Fibroblast of the aortic adventitia (primary cell): Measurements from ENCODE around the gene FZD4. TPM values are rescaled to one million over a fixed set of nuclear protein-coding genes. Genes with fewer than 3 reads are reported as not detected.
A peak's percentile ranks its signal among the peaks of the same experiment; 100 is the strongest.
"Not testable (repeated sequence)": the region's sequence is repeated elsewhere in the genome, so short reads cannot be mapped to it uniquely, and the experiment has no call there.

Experiments used
- DNase-seq: peaks from one replicate; pipeline ENCODE4 v3.0.0-alpha.2; 2010; ENCODE audit warnings: low read depth
- H3K4me3 ChIP-seq: 2 replicates; pipeline ENCODE4 v1.5.1; 2011; ENCODE audit warnings: low read depth, mild to moderate bottlenecking, control low read depth, low read length, moderate library complexity
- total RNA-seq: library from RNA; depleted of rRNA; stranded (reverse); fragments of >200 nt; gene quantifications from 2 replicates; pipeline ENCODE4 v1.2.3, GENCODE V29; 2012; ENCODE audit warnings: low replicate concordance
- TF ChIP-seq, protein P1 (sequence below): IDR thresholded peaks from 2 replicates; pipeline ENCODE4 v1.5.1; 2011; ENCODE audit warnings: mild to moderate bottlenecking, low read length, control low read depth, inconsistent platforms; ENCODE audit not compliant: insufficient read depth

The FZD4 gene
- total RNA-seq = 50.2 and 63.9 TPM in 2 replicates

- peak; percentile 80 for DNase-seq
- H3K4me3 ChIP-seq = peak within 1 kb of the TSS; percentile 92
- TF ChIP-seq, protein P1, sequence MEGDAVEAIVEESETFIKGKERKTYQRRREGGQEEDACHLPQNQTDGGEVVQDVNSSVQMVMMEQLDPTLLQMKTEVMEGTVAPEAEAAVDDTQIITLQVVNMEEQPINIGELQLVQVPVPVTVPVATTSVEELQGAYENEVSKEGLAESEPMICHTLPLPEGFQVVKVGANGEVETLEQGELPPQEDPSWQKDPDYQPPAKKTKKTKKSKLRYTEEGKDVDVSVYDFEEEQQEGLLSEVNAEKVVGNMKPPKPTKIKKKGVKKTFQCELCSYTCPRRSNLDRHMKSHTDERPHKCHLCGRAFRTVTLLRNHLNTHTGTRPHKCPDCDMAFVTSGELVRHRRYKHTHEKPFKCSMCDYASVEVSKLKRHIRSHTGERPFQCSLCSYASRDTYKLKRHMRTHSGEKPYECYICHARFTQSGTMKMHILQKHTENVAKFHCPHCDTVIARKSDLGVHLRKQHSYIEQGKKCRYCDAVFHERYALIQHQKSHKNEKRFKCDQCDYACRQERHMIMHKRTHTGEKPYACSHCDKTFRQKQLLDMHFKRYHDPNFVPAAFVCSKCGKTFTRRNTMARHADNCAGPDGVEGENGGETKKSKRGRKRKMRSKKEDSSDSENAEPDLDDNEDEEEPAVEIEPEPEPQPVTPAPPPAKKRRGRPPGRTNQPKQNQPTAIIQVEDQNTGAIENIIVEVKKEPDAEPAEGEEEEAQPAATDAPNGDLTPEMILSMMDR = peak; percentile 18
Measured at GRCh38 chr11:86955361-86956120, at the start of gene FZD4. FZD4 (minus strand) TSS chr11:86955395; CDS start chr11:86955085, 310 bp downstream.

DNA sequence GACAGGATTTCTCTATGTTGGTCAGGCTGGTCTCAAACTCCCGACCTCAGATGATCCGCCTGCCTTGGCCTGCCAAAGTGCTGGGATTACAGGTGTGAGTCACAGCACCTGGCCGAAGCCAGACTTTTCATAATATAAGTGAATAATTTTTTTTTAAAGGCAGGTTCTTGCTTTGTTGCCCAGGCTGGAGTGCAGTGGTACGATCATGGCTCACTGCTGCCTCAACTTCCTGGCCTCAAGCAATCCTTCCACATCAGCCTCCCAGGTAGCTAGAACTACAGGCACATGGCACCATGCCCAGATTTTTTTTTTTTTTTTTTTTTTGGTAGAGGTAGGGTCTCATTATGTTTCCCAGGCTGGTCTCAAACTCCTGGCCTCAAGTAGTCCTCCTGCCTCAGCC is 49.1 kb upstream of the FZD4 start:
- not testable (repeated sequence) for H3K4me3 ChIP-seq, DNase-seq

DNA sequence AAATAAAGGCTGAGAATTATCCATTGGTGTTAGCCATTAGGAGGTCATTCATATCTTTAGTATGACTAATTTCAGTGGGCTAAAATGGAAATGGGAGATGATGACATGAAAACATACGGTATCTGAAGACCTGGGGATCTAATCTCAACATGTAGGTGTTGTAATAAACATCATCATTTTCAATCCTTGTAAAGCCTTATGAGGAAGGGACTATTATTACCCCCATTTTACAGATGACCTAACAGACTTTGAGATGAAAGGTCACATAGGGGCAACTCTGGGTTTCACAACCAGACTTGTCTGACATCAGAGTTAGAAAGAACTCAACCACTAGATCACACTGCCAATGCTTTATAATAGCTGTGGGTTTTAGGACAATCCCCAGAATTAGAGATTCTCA is 47.7 kb upstream of the FZD4 start:
- TF ChIP-seq, protein P1 = no peak
- no peak overlapping the region for H3K4me3 ChIP-seq

DNA sequence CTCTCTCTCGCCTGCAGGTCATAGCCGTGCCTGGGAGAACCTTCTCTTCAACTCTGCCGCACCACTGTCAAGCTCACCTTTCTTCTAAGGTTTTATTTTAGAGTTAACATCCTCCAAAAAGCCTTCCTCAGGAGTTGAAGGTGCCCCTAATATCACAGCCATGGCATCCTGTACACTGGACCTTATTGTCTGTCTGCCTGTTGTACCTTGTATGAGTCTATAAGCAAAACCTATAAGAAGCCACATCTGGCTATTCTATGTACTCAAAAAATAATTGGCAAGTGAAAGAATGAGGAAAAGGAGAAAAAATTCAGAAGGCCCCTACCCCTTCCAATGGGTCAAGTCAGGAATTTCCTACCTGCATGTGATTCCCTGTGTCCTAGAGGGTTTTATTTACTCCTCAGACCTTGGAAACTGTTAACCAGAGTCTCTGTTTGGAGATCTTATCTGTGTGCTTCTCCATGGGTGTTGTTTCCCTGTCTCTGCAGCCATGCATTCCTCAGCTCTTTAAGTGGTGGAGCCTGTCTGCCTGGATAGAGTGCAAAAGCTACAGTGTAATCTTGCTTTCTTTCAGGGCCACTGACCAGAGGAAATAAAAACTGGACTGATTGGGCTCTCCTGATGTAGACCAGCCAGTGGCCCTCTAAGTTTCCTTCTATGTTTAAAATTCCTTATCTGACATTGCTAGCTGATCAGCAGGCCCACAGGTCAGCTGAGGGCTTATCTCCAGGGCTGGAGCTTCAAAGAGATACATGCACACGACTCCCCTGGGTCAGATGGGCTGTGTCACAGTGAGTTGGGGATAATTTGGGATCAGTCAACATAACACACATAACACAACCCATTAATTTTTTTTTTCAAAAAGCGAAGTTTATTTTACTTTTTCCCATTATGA is 44.9 kb upstream of the FZD4 start:
- DNase-seq = peak; percentile 73
- TF ChIP-seq, protein P1 = no peak
- H3K4me3 ChIP-seq = no peak overlapping the region

More for the DNA sequence above, 47.7 kb upstream of the FZD4 start:
- no peak for DNase-seq

DNA sequence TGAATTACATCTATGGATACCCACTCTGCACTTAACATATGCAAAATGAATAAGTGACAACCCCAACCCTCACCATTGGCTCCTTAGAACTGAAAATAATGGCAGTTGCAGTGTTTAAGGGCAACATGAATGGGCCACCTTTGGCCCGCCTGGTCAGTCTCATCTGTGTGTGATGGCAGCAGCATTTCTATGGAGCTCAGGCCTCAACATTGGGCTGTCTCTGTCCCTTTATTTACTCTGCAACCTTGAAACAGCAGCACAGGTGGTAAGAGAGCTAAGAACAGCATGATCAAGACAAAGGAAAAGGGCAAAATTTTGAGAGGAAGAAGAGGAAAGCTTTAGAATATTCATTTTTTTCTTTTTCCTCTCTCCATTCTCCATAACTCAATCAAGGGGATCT is 44.2 kb upstream of the FZD4 start:
- no peak for DNase-seq
- TF ChIP-seq, protein P1 = no peak
- H3K4me3 ChIP-seq = no peak overlapping the region

DNA sequence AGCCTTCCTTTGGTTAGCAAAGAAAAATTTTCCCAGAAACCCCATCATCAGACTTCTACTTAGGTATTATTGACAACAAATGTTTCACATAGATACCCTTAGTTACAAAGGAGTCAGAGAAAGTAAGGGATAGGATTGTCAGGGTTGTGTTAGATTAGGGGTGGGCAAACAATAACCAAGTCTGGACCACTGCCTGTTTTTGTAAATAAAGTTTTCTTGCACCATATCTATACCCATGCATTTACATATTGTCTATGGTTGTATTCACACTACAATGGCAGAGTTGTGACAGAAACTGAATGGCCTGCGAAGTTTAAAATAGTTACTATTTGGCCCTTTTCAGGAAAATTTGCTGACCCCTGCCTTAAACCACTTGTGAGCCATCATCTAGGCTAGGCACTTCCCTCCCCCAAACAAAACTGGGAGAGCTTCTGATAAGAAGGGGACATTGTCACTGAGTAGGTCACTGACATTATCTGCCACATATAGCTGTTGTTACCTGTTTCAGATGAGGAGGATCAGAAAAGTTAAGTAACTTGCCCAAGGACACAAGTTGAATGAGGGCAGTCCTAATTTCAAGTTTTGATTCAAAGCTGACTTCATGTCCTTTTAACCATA is 41.9 kb upstream of the FZD4 start:
- no peak overlapping the region for H3K4me3 ChIP-seq
- no peak for DNase-seq
- TF ChIP-seq, protein P1 = no peak

DNA sequence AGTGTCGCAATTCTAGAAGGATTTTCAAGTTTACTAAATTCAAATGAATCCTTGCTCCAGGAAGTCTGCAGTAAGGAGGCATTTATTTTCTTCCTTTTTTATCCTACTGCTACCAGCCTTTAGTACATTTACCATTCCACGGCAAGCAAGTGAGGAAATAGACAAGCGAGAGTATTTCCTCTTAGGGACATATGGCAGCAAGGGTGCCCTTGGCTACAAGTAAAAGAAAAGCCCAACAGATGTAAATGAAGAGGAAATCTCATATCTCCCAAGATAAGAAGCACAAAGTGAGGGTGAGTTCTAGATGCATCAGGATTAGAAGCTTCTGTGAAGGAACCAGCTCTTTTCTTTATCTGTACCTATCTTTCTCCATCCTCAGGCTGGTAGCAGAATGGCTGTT is 37.8 kb upstream of the FZD4 start:
- H3K4me3 ChIP-seq = no peak overlapping the region
- TF ChIP-seq, protein P1 = no peak
- no peak for DNase-seq

GRCh38 chr11:86992340-86992739 is 37.1 kb upstream of the FZD4 start:
- H3K4me3 ChIP-seq, DNase-seq: not testable (repeated sequence)
